ACHN (cell line): Measurements from ENCODE around the gene CDR2L.
"Not testable (repeated sequence)": the region's sequence is repeated elsewhere in the genome, so short reads cannot be mapped to it uniquely, and the experiment has no call there.

Experiments
- DNase-seq: peaks from one replicate; pipeline ENCODE4 v3.0.0-alpha.2; 2015
- in situ Hi-C: cut with HindIII; loops from 2 replicates; pipeline ENCODE4 v1.10.0; 2017; ENCODE audit warnings: low sequenced_read_pairs, low pct_ligation_motif_present, low pct_unique_long_range_greater_than_20kb

The CDR2L gene

GRCh38 chr17:75025398-75025734, 37.9 kb downstream of the CDR2L start:
- DNase-seq, in situ Hi-C loops: not testable (repeated sequence)

DNA sequence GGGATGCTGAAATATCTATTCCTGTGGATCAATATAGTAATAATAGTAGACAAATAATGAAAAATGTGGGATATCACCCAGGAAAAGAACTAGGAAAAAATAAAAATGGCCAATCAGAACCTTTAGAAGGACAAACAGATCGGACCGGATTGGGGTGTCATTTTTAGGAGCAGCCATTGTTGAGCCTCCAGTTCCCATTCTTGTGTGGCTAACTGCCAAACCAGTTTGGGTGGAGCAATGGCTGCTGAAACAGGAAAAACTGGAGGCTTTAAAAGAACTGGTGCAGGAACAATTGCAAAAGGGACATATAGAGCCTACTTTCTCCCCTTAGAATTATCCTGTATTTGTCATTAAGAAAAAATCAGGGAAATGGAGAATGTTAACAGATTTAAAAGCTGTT, 39.2 kb downstream of the CDR2L start:
- DNase-seq, in situ Hi-C loops: not testable (repeated sequence)

GRCh38 chr17:75030161-75030560, 42.7 kb downstream of the CDR2L start:
- in situ Hi-C loops = no loop called here
- DNase-seq = no peak

GRCh38 chr17:75031972-75032719, 44.7 kb downstream of the CDR2L start:
- DNase-seq = peak; percentile 79
- in situ Hi-C loops = no loop called here

DNA sequence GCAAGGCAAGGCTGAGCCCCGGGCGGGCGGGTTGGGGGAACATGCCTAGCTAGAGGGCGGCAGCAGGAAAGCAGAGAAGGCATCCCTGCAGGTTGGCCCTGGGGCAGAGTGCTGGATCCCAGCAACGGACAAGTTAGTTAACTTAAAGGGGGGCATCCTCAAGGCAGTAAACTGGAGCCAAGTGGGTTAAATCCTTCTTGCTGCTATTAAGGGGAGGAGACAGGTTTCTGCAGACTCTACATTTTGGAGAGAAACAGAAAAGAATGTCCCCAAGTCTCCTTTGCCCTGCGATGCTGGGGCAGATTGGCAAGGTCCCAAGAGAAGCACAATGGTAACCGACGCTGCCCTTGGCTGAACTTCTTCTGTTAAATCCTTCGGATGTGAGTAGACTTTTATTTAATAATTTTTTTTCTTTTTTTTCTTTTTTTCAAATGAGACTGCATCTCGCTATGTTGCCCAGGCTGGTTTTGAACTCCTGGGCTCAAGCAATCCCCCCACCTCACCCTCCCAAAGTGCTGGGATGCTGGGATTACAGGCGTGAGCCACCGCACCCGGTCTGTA, 45.4 kb downstream of the CDR2L start:
- in situ Hi-C loops = no loop called here
- peak; percentile 19 for DNase-seq

- in situ Hi-C loops = no loop called here
- DNase-seq = peak; percentile 94
Measured at GRCh38 chr17:75033346-75034235, 46.2 kb downstream of the CDR2L start.

- in situ Hi-C loops = no loop called here
Measured at GRCh38 chr17:75034236-75034908, 46.9 kb downstream of the CDR2L start.

GRCh38 chr17:75036643-75037268, 49.3 kb downstream of the CDR2L start:
- in situ Hi-C loops = no loop called here
- DNase-seq = no peak

More at GRCh38 chr17:75034236-75034908, 46.9 kb downstream of the CDR2L start:
- peak; percentile 91 for DNase-seq

DNA sequence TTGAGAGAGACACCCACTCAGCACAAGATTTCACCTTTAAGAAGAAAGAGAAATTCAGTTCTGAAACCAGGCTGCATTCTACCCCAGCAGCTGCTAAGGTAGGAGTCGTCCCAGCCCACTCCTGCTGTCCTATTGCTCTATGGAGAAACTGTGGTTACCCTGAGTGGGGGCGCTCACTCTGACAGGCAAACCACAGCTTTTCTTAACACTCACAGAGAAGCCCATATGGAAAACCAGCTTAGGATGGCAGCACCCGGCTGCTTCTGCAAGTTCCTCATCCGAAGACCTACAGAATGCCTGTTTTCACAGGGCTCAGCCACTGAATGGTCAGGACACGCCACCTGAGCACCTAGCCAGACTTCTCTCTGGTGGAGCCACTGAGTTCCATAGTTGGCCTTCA, 51.8 kb downstream of the CDR2L start:
- DNase-seq = no peak
- in situ Hi-C loops = no loop called here

GRCh38 chr17:75041656-75042280, 54.3 kb downstream of the CDR2L start:
- in situ Hi-C loops = no loop called here
- no peak for DNase-seq

GRCh38 chr17:75043789-75044188, 56.4 kb downstream of the CDR2L start:
- in situ Hi-C loops, DNase-seq: not testable (repeated sequence)

- in situ Hi-C loops = no loop called here
- DNase-seq = no peak
Measured at GRCh38 chr17:75044716-75045115, 57.3 kb downstream of the CDR2L start.

- in situ Hi-C loops, DNase-seq: not testable (repeated sequence)
Measured at GRCh38 chr17:75045946-75046406, 58.5 kb downstream of the CDR2L start.

DNA sequence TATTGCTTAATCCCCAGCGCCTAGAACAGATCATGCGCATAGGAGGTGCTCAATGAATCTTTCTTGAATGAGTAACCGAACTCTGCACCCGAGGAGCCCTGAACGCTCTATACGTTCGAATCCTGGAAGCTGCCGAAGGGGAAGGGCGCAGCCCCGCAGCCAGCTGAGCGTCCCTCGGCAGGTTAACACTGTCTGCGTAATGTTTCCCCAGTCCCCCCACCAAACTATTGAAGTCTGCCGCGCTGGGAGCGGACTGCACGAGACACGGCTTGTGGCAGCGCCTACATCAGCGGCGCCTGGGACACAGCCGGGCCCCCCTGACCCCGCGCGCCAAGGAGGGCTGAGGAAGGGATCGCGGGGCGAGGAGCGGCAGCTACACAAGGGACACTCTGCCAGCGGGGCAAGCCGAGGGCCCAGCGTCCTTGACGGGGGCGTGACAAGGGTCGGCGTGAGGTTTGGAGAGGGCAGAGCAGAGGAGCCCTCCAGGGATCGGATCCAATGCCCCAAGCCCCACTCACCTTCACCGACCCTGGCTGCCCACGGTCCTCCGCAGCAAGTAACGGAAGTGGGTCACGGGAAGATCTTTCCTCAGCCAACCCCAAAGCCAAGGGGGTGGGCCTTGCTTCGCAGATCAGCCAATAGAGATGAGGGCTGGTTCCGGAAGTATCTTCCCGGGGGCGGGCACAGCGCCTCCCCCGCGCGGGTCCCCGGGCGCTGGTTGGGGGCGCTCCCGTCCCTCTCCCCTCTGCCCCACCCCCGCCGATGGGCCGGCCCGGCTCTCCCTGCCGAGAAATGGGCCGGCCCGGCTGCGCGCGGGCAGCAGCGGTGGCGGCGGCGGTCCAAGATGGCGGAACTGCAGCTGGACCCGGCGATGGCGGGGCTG, 59.2 kb downstream of the CDR2L start, which contains the start of the genes ATP5PD and KCTD2:
Gene ATP5PD (minus strand): TSS at position 563 of the 883 bp plus-strand sequence. CDS start 4,319 bp downstream, outside the sequence.
Gene KCTD2 (plus strand): TSS at position 819 of the 883 bp plus-strand sequence. CDS start 26 bp downstream, at position 845.
- peak; percentile 98 for DNase-seq
- in situ Hi-C loops = no loop called here

DNA sequence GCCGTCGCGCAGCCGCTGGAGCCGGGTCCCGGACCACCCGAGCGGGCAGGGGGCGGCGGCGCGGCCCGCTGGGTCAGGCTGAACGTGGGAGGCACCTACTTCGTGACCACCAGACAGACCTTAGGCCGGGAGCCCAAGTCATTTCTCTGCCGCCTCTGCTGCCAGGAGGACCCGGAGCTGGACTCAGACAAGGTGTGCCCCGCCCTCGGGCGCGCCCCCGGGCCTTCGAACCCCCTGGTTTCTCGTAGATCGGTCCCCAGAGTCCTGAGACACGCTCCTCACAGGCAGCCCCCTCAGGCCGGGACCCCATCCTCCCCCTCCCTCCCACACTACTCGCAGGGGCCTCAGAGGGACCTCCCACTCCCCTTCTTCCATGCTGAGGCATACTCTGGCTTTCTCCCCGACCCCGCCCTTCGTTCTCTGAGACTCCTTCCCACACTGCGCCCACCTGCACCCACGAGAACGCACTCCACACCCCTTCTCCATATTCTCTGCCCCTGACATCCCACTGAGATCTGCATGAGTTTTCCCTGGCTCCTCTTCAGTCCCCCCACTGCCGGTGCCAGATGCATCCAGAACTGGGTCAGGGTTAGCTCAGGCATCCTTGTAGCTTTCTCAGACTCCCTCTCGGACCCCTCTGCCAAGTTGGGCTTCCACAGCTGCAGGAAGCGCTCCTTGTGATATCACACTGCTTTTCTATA, 60.1 kb downstream of the CDR2L start:
- in situ Hi-C loops = no loop called here
- peak; percentile 18 for DNase-seq

GRCh38 chr17:75048249-75048878, 60.9 kb downstream of the CDR2L start:
- DNase-seq = no peak
- in situ Hi-C loops = no loop called here
